RWPE1 (cell line): ENCODE measurements around the gene SPRR4.

Experiments used
- CTCF ChIA-PET: fragments of 350-600 bp; sonication (Branson Sonifier 250); formaldehyde crosslinking; extraction: SDS; loops from one replicate; lab custom pipeline; 2021; lab: Yijun Ruan, JAX
- POLR2A ChIA-PET: fragments of 400-600 bp; formaldehyde crosslinking; extraction: SDS; loops from one replicate; lab custom pipeline; 2020; ENCODE audit warnings: antibody characterized with exemption; ENCODE audit not compliant: low non-redundant PET; lab: Yijun Ruan, JAX
- DNase-seq: peaks from one replicate; pipeline ENCODE4 v3.0.0; 2012; ENCODE audit warnings: low spot score
- H3K27ac ChIP-seq: fragments of 450-650 bp; 2 replicates; pipeline ENCODE4 v1.5.1; 2017
- CTCF ChIP-seq: fragments of 450-650 bp; conservative IDR thresholded peaks from 2 replicates; pipeline ENCODE4 v1.5.1; 2017; ENCODE audit warnings: low read depth, mild to moderate bottlenecking

The SPRR4 gene

GRCh38 chr1:152961226-152961891 lies 9.1 kb upstream of the SPRR4 start:
- POLR2A ChIA-PET, result no interaction called here
- no peak for DNase-seq
- H3K27ac ChIP-seq, result no peak overlapping the region
- no peak for TF ChIP-seq CTCF
- CTCF ChIA-PET, result interaction anchor here (0.6 kb wide), 1 partner anchor 235 kb away, joined by 3 read pairs; no protein-coding TSS in a partner anchor

DNA sequence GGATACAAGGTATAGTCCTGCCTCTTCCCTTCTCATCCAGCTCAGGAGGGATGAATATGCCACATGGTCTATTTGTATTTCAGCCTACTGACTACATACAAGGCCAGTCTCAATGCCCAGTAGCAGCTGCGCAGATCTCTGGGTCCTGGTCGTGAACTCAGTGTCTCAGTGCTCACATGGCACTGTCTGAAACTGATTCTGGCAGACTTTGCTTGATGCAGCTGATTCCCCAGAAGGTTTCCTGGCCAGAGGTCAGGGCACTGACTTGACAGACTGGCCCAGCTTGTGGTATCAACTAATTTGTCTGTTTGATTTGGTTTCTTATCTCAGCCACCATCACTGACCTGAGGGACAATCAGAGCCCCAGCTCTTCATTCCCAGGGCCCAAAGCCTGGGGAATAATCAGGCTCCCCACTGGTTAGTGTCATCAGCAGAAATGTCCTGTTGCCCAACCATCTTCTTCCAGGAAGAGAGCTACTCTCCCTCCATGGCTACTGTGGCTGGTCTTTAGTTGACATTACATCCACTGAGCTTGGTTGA lies 7.5 kb upstream of the SPRR4 start:
- POLR2A ChIA-PET, result no interaction called here
- no peak for TF ChIP-seq CTCF
- DNase-seq, result no peak
- H3K27ac ChIP-seq, result no peak overlapping the region
- CTCF ChIA-PET, result interaction anchor here (1.0 kb wide), 1 partner anchor 9 kb away, joined by 5 read pairs; no protein-coding TSS in a partner anchor

GRCh38 chr1:152964536-152964935 lies 5.9 kb upstream of the SPRR4 start:
- H3K27ac ChIP-seq, result no peak overlapping the region
- TF ChIP-seq CTCF, result no peak
- peak; percentile 22 for DNase-seq
- ChIA-PET CTCF (interaction anchor here (0.7 to 0.8 kb wide), 2 partner anchors 94 to 324 kb away, joined by 3 to 6 read pairs; no protein-coding TSS in a partner anchor), POLR2A (no interaction called here)

DNA sequence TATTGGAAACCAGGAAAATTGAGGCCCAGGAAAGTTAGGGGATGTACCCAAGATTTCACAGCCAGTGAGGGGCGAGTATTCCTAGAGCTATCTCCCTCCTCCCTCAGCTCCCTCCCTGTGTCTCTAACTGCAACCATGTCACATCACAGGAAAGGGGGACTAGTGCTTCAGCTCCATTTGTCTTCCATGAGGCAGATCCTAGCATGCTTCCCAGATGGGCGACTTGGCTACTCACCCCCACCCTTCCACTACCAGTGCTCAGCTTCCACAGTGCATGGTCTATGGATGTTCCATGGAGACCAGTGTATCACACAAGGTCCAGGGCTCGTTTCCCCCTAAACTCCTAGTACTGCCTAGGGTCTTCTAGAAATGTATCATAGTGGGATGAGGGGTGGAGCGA lies 4.6 kb upstream of the SPRR4 start:
- DNase-seq, result no peak
- no peak overlapping the region for H3K27ac ChIP-seq
- TF ChIP-seq CTCF, result no peak
- POLR2A ChIA-PET, result no interaction called here
- CTCF ChIA-PET, result interaction anchor here (0.6 kb wide), 2 partner anchors 9 to 50 kb away, joined by 3 read pairs; no protein-coding TSS in a partner anchor

GRCh38 chr1:152967201-152967600 lies 3.2 kb upstream of the SPRR4 start:
- ChIA-PET POLR2A (interaction anchor here (1.3 kb wide), 1 partner anchor 13 kb away, joined by 3 read pairs; no protein-coding TSS in a partner anchor), CTCF (no interaction called here)
- TF ChIP-seq CTCF, result no peak
- peak overlapping the region; percentile 68 for H3K27ac ChIP-seq
- DNase-seq, result peak; percentile 80

GRCh38 chr1:152968248-152968647 lies 2.2 kb upstream of the SPRR4 start:
- DNase-seq, result no peak
- ChIA-PET POLR2A (interaction anchor here (1.3 kb wide), 1 partner anchor 14 kb away, joined by 3 read pairs; no protein-coding TSS in a partner anchor), CTCF (interaction anchor here (0.5 kb wide), 2 partner anchors 90 to 817 kb away, joined by 3 read pairs; partner anchors contain the start of gene SMCP)
- no peak for TF ChIP-seq CTCF
- no peak overlapping the region for H3K27ac ChIP-seq
